Testis (tissue), 3 donors: ENCODE results near the gene RPS6KL1. TPM values are rescaled to one million over a fixed set of nuclear protein-coding genes. Genes with fewer than 3 reads are reported as not detected.
A peak's percentile ranks its signal among the peaks of the same experiment; 100 is the strongest.

Source experiments
- DNase-seq: peaks from one replicate; pipeline ENCODE4 v3.0.0-alpha.2; 2019
- H3K27ac ChIP-seq, 2 donors: fragments of 200-600 bp; sonication (generic); one replicate each; pipeline ENCODE4 v1.5.1; 2019
- H3K27me3 ChIP-seq: fragments of 200-600 bp; sonication (generic); one replicate; pipeline ENCODE4 v1.5.1; 2019
- H3K36me3 ChIP-seq: fragments of 200-600 bp; sonication (generic); one replicate; pipeline ENCODE4 v1.5.1; 2017; ENCODE audit warnings: low read depth; ENCODE audit errors: missing control alignments
- H3K4me1 ChIP-seq: fragments of 200-600 bp; sonication (generic); one replicate; pipeline ENCODE4 v1.5.1; 2019
- H3K4me3 ChIP-seq, 2 donors: fragments of 200-600 bp; sonication (generic); one replicate each; pipeline ENCODE4 v1.5.1; 2017 to 2019
- H3K9me3 ChIP-seq: fragments of 200-600 bp; sonication (generic); one replicate; pipeline ENCODE4 v1.5.1; 2017
- CTCF ChIP-seq, 3 experiments: fragments of 450-650 bp in 2 of 3; fragments of 200-600 bp in 1 of 3; sonication (generic) in 1 of 3; IDR thresholded peaks; one replicate each; pipeline ENCODE4 v1.5.1; 2016 to 2019; ENCODE audit warnings: antibody characterized with exemption in 3 of 3, mild to moderate bottlenecking in 2 of 3, moderate library complexity in 1 of 3
- POLR2A ChIP-seq: fragments of 450-650 bp; IDR thresholded peaks from one replicate; pipeline ENCODE4 v1.6.1; 2017; ENCODE audit warnings: antibody characterized with exemption, mild to moderate bottlenecking, moderate library complexity
- WGBS, 2 donors: methylation state at CpG; one replicate each; pipeline ENCODE4 v1.1.5; 2018; 5-methylcytosine and 5-hydroxymethylcytosine counted together
- intact Hi-C: fragments of 100-400 bp; cut with DNase I; formaldehyde crosslinking; loops from one replicate; pipeline ENCODE4 v1.15.1; 2023; ENCODE audit warnings: low total_unique reads
- polyA plus RNA-seq: library from polyadenylated mRNA; stranded (reverse); fragments of 350-450 nt; fragmentation: Illumina TruSeq; extraction: RNeasy Lipid Tissue Mini Kit (QIAGEN cat#74804); gene quantifications from one replicate; pipeline ENCODE4 v1.2.3, GENCODE V29; 2014; ENCODE audit warnings: low read depth, low replicate concordance; ENCODE audit not compliant: insufficient read depth
- total RNA-seq, 2 donors: library from RNA; depleted of rRNA; stranded (reverse); fragments of >200 nt; gene quantifications; one replicate each; pipeline ENCODE4 v1.2.3, GENCODE V29; 2016

RPS6KL1 gene
- total and polyA plus RNA-seq, 3 donors from 2014 or later, result 22.5 to 41.8 (median 22.9) TPM

- Histone ChIP-seq H3K27me3 (no peaks in the 10 kb centered on the region), H3K27ac (peak overlapping the region in 1 of 2 donors; percentile 76), H3K4me1 (peaks cover 41% of the 10 kb centered on the region), H3K4me3 (no peak overlapping the region), H3K9me3 (no peaks in the 10 kb centered on the region), H3K36me3 (no peaks in the 10 kb centered on the region)
- DNase-seq, result no peak
- intact Hi-C loops, result no loop called here
- no peak for TF ChIP-seq CTCF (IDR thresholded peaks at IDR 0.05)
- TF ChIP-seq POLR2A, result no peak
- 89 to 90% methylated on average over 10 of the region's 10 CpGs for WGBS, 2 donors
These were observed 15.8 kb upstream of the RPS6KL1 start for GRCh38 chr14:74938531-74939495.

GRCh38 chr14:74937171-74937570, 14.1 kb upstream of the RPS6KL1 start:
- no peak for DNase-seq
- H3K27ac ChIP-seq, result no peak overlapping the region
- H3K27me3 ChIP-seq, result no peaks in the 10 kb centered on the region
- H3K4me1 ChIP-seq, result peaks cover 50% of the 10 kb centered on the region
- WGBS, 2 donors, result 83 to 96% methylated on average over 2 of the region's 2 CpGs
- intact Hi-C loops, result no loop called here
- no peaks in the 10 kb centered on the region for H3K9me3 ChIP-seq
- no peaks in the 10 kb centered on the region for H3K36me3 ChIP-seq
- TF ChIP-seq POLR2A (no peak), CTCF (IDR thresholded peaks at IDR 0.05) (no peak)
- H3K4me3 ChIP-seq, result no peak overlapping the region

GRCh38 chr14:74936731-74937130, 13.7 kb upstream of the RPS6KL1 start:
- H3K4me1 ChIP-seq, result peaks cover 49% of the 10 kb centered on the region
- TF ChIP-seq CTCF (IDR thresholded peaks at IDR 0.05) (no peak), POLR2A (no peak)
- no peaks in the 10 kb centered on the region for H3K9me3 ChIP-seq
- no peak overlapping the region for H3K4me3 ChIP-seq
- DNase-seq, result no peak
- H3K27me3 ChIP-seq, result no peaks in the 10 kb centered on the region
- H3K27ac ChIP-seq, result no peak overlapping the region
- WGBS, 2 donors, result 78 to 79% methylated on average over 8 of the region's 8 CpGs
- intact Hi-C loops, result no loop called here
- H3K36me3 ChIP-seq, result no peaks in the 10 kb centered on the region

- Histone ChIP-seq H3K36me3 (no peaks in the 10 kb centered on the region), H3K9me3 (no peaks in the 10 kb centered on the region), H3K4me1 (peaks cover 47% of the 10 kb centered on the region), H3K4me3 (no peak overlapping the region), H3K27ac (no peak overlapping the region), H3K27me3 (no peaks in the 10 kb centered on the region)
- WGBS, 2 donors, result 95 to 96% methylated on average over 11 of the region's 11 CpGs
- DNase-seq, result no peak
- intact Hi-C loops, result no loop called here
- TF ChIP-seq CTCF (IDR thresholded peaks at IDR 0.05) (no peak), POLR2A (no peak)
These were observed 13.1 kb upstream of the RPS6KL1 start for GRCh38 chr14:74936151-74936550.

- no peak for DNase-seq
- no peak for TF ChIP-seq POLR2A
- TF ChIP-seq CTCF (IDR thresholded peaks at IDR 0.05), result no peak
- intact Hi-C loops, result no loop called here
- 65 to 67% methylated on average over 9 of the region's 9 CpGs for WGBS, 2 donors
- H3K36me3 ChIP-seq, result no peaks in the 10 kb centered on the region
- peaks cover 39% of the 10 kb centered on the region for H3K4me1 ChIP-seq
- H3K27ac ChIP-seq, result peak overlapping the region in 1 of 2 donors; percentile 46
- H3K27me3 ChIP-seq, result no peaks in the 10 kb centered on the region
- no peaks in the 10 kb centered on the region for H3K9me3 ChIP-seq
- H3K4me3 ChIP-seq, result no peak overlapping the region
These were observed 12.3 kb upstream of the RPS6KL1 start for GRCh38 chr14:74935360-74935680.
